Epithelial cell of esophagus (primary cell): ENCODE data around the gene FGD6.

Experiments used
- DNase-seq: peaks from one replicate; pipeline ENCODE4 v3.0.0; 2010; ENCODE audit warnings: low read depth
- H3K4me3 ChIP-seq: 2 replicates; pipeline ENCODE4 v1.5.1; 2011; ENCODE audit warnings: mild to moderate bottlenecking, low read length, control low read depth
- TF ChIP-seq, protein P1 (sequence below): IDR thresholded peaks from 2 replicates; pipeline ENCODE4 v1.5.1; 2011; ENCODE audit warnings: low read depth, mild to moderate bottlenecking, low read length, control low read depth, inconsistent platforms; ENCODE audit not compliant: insufficient read depth; ENCODE audit errors: missing control alignments

Gene FGD6

GRCh38 chr12:95258151-95258550 lies 40.9 kb upstream of the FGD6 start:
- DNase-seq, result peak; percentile 59

GRCh38 chr12:95257541-95257940 lies 40.3 kb upstream of the FGD6 start:
- TF ChIP-seq, protein P1, sequence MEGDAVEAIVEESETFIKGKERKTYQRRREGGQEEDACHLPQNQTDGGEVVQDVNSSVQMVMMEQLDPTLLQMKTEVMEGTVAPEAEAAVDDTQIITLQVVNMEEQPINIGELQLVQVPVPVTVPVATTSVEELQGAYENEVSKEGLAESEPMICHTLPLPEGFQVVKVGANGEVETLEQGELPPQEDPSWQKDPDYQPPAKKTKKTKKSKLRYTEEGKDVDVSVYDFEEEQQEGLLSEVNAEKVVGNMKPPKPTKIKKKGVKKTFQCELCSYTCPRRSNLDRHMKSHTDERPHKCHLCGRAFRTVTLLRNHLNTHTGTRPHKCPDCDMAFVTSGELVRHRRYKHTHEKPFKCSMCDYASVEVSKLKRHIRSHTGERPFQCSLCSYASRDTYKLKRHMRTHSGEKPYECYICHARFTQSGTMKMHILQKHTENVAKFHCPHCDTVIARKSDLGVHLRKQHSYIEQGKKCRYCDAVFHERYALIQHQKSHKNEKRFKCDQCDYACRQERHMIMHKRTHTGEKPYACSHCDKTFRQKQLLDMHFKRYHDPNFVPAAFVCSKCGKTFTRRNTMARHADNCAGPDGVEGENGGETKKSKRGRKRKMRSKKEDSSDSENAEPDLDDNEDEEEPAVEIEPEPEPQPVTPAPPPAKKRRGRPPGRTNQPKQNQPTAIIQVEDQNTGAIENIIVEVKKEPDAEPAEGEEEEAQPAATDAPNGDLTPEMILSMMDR, result no peak
- no peak for DNase-seq
- H3K4me3 ChIP-seq, result no peak overlapping the region

More at GRCh38 chr12:95258151-95258550, 40.9 kb upstream of the FGD6 start:
- no peak overlapping the region for H3K4me3 ChIP-seq
- TF ChIP-seq, protein P1, result no peak

DNA sequence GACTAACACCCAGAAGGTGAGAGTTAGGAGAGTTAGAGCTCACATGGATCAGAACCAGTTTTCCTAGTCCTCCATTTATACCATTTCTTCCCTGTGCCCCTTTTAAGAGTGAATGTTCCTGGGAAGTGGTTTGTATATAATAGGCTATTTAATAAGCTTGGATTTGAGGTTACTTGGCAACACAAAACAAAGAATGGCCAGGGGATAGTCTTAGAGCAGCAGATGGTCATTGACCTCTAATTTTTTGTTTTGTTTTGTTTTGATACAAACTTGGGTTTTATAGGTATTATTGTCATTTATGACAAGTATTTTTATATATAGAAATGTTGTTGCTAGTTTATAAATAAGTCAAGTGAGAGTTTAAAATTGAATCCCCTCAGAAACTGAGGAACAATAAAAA lies 36.1 kb upstream of the FGD6 start:
- TF ChIP-seq, protein P1, result no peak
- DNase-seq, result no peak
- H3K4me3 ChIP-seq, result no peak overlapping the region

- no peak for DNase-seq
- H3K4me3 ChIP-seq, result no peak overlapping the region
- TF ChIP-seq, protein P1, result no peak
Measured at GRCh38 chr12:95248604-95249360, 31.5 kb upstream of the FGD6 start.

DNA sequence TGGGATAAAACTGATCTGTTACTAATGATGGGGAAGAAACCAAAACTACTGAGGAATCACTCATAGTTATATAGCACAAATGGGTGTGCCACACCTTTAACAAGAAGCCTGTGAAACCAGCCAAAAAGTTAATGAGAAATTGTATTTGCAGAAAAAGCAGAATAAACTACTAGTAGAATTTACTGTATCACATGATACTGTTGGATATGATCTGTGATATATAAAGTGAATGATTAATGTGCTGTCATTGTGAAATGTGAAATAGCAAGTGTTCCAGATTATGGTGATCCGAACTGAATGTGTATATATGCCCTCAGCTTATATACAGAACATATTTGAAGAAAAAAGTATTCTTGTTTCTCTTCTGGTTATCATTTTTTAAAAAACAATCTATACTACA lies 30.8 kb upstream of the FGD6 start:
- TF ChIP-seq, protein P1, result no peak
- no peak for DNase-seq
- no peak overlapping the region for H3K4me3 ChIP-seq

GRCh38 chr12:95244350-95244749 lies 27.1 kb upstream of the FGD6 start:
- no peak for DNase-seq
- TF ChIP-seq, protein P1, result no peak
- no peak overlapping the region for H3K4me3 ChIP-seq
